Measurements from ENCODE around the gene NTSR1. TPM values are rescaled to one million over a fixed set of nuclear protein-coding genes. Genes with fewer than 3 reads are reported as not detected.

The NTSR1 gene
- total RNA-seq, 2 donors from 2014 or later = not detected

- ATAC-seq = no peak
- Mint-ChIP-seq H3K36me3 (peaks cover 3% of the 10 kb centered on the region), H3K9me3 (no peaks in the 10 kb centered on the region), H3K27ac (peak overlapping the region; percentile 88 to 90), H3K27me3 (no peaks in the 10 kb centered on the region), H3K4me3 (peak overlapping the region; percentile 58), H3K4me1 (ENCODE audit: low read depth in 2 of 2) (peaks cover 26 to 31% of the 10 kb centered on the region in 2 donors)
- no peak for DNase-seq (ENCODE audit: low spot score)
These were observed 85.0 kb downstream of the NTSR1 start for GRCh38 chr20:62793757-62794006.

DNA sequence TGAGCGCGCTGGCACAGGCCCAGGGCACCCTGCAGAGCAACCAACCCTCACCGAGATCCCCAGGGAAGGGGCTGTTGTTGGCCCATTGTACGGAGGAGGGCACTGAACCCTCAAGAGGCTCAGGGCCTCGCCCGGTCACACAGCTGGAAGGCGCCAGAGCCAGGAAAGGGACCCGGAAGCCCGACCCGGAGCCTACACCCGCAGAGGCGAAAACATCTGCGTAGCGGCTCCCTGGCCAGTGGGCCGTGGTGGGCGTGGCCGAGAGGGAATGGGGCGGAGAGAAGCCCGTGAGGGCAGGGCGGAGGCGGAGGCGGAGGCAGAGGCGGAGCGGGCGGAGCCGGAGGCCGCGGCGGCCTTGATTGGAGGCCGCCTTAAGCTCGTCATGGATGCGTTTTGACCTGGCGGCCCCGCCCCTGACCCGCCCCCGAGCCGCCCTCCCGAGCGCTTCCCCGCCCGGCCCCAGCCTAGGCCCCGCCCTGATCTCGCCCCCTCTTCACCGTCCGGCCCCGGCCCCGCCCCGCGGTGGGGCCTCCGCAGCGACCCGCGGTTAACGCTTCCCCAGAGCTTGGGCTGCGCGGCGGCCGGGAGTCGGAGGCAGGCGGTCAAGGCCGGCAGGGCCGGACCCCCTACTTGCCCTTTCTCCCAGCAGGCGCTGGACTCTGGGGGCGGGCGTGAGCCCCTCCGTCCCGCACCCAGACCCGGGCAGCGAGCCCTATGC is 85.5 kb downstream of the NTSR1 start:
- DNase-seq (ENCODE audit: low spot score) (peak; percentile 99), ATAC-seq (peak; percentile 91 to 93)
- no peaks in the 10 kb centered on the region for H3K9me3 Mint-ChIP-seq
- H3K36me3 Mint-ChIP-seq = peaks cover 8% of the 10 kb centered on the region
- H3K27ac Mint-ChIP-seq = peak overlapping the region; percentile 88 to 90
- H3K4me3 Mint-ChIP-seq = peak overlapping the region; percentile 86
- H3K27me3 Mint-ChIP-seq = no peaks in the 10 kb centered on the region
- H3K4me1 Mint-ChIP-seq (ENCODE audit: low read depth in 2 of 2) = peaks cover 27 to 31% of the 10 kb centered on the region in 2 donors

DNA sequence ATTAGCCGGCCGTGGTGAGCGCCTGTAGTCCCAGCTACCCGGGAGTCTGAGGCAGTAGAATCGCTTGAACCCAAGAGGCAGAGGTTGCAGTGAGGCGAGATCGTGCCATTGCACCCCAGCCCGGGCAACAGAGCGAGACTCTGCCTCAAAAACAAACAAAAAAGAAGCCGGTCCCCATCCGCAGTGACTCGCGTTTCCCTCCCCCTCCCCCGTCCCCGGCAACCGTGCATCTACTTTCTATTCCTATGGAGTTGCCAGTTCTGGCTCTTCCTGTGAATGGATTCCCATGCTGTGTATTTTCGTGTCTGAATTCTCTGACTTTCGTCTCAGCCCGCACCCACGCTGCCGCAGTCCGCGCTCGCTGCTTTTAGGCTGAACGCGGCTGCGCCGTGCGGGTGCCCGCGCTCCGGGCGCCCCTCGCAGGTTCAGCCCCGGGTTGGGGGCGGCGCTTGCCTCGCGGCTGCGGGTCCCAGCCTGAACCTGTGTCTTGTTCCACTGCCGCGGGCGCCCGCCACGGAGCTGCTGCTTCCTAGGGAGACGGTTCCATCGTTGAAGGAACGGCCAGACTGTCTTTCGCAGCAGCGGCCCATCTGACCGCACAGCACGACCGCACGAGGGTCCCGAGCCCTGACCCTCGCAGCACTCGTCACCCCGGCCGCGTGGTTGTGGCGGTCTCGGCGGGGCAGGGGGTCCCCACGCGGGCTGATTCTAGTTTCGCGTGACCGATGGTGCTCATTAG is 86.6 kb downstream of the NTSR1 start:
- Mint-ChIP-seq H3K27me3 (no peaks in the 10 kb centered on the region), H3K4me3 (peak overlapping the region; percentile 86), H3K9me3 (no peaks in the 10 kb centered on the region), H3K4me1 (ENCODE audit: low read depth in 2 of 2) (peaks cover 27 to 31% of the 10 kb centered on the region in 2 donors), H3K36me3 (peaks cover 9% of the 10 kb centered on the region), H3K27ac (peak overlapping the region; percentile 88 to 93)
- ATAC-seq (no peak), DNase-seq (ENCODE audit: low spot score) (peak; percentile 74)

- DNase-seq (ENCODE audit: low spot score) (no peak), ATAC-seq (no peak)
- Mint-ChIP-seq H3K27me3 (no peaks in the 10 kb centered on the region), H3K4me1 (ENCODE audit: low read depth in 2 of 2) (peaks cover 21 to 25% of the 10 kb centered on the region in 2 donors), H3K4me3 (peak overlapping the region; percentile 56), H3K27ac (peak overlapping the region in 1 of 2 donors; percentile 57), H3K9me3 (no peaks in the 10 kb centered on the region), H3K36me3 (peaks cover 9% of the 10 kb centered on the region)
These were observed 88.3 kb downstream of the NTSR1 start for GRCh38 chr20:62796699-62797491.

DNA sequence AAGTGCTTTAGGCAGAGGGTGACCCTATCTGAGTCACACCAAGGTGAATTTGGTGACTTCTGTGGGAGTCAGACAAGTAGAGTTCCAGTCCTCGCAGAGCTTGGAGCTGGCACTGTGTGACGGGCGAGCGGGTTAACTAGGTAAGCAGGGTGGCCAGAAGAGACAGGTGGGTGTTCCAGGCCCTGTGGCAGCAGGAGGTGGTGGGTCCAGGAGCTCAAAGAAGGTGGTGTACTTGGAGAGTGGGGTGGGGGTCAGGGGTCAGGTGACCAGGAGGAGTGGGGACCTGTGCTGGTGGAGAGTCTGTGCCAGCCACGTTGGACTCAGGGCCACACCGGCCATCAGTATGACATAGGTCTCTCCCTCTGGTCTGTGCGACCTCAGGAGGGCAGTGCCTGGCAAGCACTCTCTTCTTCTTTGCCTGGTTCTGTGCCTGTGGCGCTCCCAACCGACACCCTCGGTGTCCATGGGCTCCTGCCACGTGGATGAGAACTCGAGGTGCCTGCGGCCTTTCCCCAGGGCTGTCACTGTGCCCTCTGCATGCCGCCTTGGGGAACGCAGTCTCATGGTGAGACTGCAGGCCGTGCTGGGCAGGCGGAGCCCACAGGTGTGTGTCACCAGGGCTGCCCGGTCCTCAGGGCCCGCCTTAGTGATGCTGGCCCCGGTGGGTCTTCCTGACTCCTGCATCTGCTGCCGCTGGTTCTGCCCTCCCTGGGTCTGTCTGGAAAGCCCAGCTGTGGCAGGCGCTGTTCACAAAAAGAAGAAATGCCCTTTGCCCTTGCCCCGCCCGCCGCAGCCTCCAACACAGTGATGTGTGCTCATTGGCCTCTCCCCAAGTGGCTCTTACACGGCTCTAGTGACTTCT is 89.3 kb downstream of the NTSR1 start:
- peak overlapping the region; percentile 72 for H3K4me3 Mint-ChIP-seq
- H3K27ac Mint-ChIP-seq = peak overlapping the region; percentile 8 to 21
- peaks cover 9% of the 10 kb centered on the region for H3K36me3 Mint-ChIP-seq
- H3K9me3 Mint-ChIP-seq = no peaks in the 10 kb centered on the region
- no peak for ATAC-seq
- no peaks in the 10 kb centered on the region for H3K27me3 Mint-ChIP-seq
- no peak for DNase-seq (ENCODE audit: low spot score)
- H3K4me1 Mint-ChIP-seq (ENCODE audit: low read depth in 2 of 2) = peaks cover 21 to 22% of the 10 kb centered on the region in 2 donors

- no peaks in the 10 kb centered on the region for H3K9me3 Mint-ChIP-seq
- ATAC-seq (no peak), DNase-seq (ENCODE audit: low spot score) (no peak)
- no peaks in the 10 kb centered on the region for H3K27me3 Mint-ChIP-seq
- H3K36me3 Mint-ChIP-seq = peaks cover 9% of the 10 kb centered on the region
- H3K4me3 Mint-ChIP-seq = no peak overlapping the region
- H3K27ac Mint-ChIP-seq = peak overlapping the region in 1 of 2 donors; percentile 8
- H3K4me1 Mint-ChIP-seq (ENCODE audit: low read depth in 2 of 2) = peaks cover 15 to 21% of the 10 kb centered on the region in 2 donors
These were observed 90.4 kb downstream of the NTSR1 start for GRCh38 chr20:62799036-62799435.

DNA sequence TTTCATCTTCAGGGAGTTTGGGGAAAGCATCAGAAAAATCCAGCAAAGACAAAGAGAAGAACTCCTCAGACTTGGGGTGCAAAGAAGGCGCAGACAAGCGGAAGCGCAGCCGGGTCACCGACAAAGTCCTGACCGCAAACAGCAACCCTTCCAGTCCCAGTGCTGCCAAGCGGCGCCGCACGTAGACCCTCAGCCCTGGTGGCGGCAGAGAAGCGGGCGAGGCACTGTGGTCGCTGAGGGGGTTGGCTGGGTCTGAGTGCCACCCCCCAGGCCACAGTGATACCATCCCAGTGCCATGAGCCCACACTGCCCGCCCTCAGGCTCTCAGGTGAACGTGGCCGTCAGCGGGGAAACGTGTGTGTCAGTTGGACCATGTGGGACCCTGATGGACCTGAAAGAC is 90.8 kb downstream of the NTSR1 start:
- Mint-ChIP-seq H3K27me3 (no peaks in the 10 kb centered on the region), H3K9me3 (no peaks in the 10 kb centered on the region), H3K27ac (no peak overlapping the region), H3K4me1 (ENCODE audit: low read depth in 2 of 2) (peaks cover 18 to 24% of the 10 kb centered on the region in 2 donors), H3K36me3 (peaks cover 9% of the 10 kb centered on the region), H3K4me3 (no peak overlapping the region)
- DNase-seq (ENCODE audit: low spot score) (no peak), ATAC-seq (no peak)

GRCh38 chr20:62799873-62800272 is 91.2 kb downstream of the NTSR1 start:
- DNase-seq (ENCODE audit: low spot score) (no peak), ATAC-seq (no peak)
- H3K36me3 Mint-ChIP-seq = peaks cover 9% of the 10 kb centered on the region
- H3K27ac Mint-ChIP-seq = no peak overlapping the region
- no peak overlapping the region for H3K4me3 Mint-ChIP-seq
- no peaks in the 10 kb centered on the region for H3K27me3 Mint-ChIP-seq
- no peaks in the 10 kb centered on the region for H3K9me3 Mint-ChIP-seq
- peaks cover 18 to 21% of the 10 kb centered on the region in 2 donors for H3K4me1 Mint-ChIP-seq (ENCODE audit: low read depth in 2 of 2)

- no peak overlapping the region for H3K27ac Mint-ChIP-seq
- H3K4me1 Mint-ChIP-seq (ENCODE audit: low read depth in 2 of 2) = peaks cover 18 to 20% of the 10 kb centered on the region in 2 donors
- H3K36me3 Mint-ChIP-seq = peaks cover 9% of the 10 kb centered on the region
These were observed 92.0 kb downstream of the NTSR1 start for GRCh38 chr20:62800314-62801259.

GRCh38 chr20:62801284-62802010 is 92.8 kb downstream of the NTSR1 start:
- Mint-ChIP-seq H3K36me3 (peaks cover 9% of the 10 kb centered on the region), H3K27ac (peak overlapping the region in 1 of 2 donors; percentile 41), H3K4me3 (no peak overlapping the region), H3K9me3 (no peaks in the 10 kb centered on the region), H3K27me3 (no peaks in the 10 kb centered on the region), H3K4me1 (ENCODE audit: low read depth in 2 of 2) (peaks cover 12 to 21% of the 10 kb centered on the region in 2 donors)
- ATAC-seq (no peak), DNase-seq (ENCODE audit: low spot score) (no peak)

More at GRCh38 chr20:62800314-62801259, 92.0 kb downstream of the NTSR1 start:
- Mint-ChIP-seq H3K27me3 (no peaks in the 10 kb centered on the region), H3K9me3 (no peaks in the 10 kb centered on the region), H3K4me3 (no peak overlapping the region)
- no peak for ATAC-seq
- no peak for DNase-seq (ENCODE audit: low spot score)

DNA sequence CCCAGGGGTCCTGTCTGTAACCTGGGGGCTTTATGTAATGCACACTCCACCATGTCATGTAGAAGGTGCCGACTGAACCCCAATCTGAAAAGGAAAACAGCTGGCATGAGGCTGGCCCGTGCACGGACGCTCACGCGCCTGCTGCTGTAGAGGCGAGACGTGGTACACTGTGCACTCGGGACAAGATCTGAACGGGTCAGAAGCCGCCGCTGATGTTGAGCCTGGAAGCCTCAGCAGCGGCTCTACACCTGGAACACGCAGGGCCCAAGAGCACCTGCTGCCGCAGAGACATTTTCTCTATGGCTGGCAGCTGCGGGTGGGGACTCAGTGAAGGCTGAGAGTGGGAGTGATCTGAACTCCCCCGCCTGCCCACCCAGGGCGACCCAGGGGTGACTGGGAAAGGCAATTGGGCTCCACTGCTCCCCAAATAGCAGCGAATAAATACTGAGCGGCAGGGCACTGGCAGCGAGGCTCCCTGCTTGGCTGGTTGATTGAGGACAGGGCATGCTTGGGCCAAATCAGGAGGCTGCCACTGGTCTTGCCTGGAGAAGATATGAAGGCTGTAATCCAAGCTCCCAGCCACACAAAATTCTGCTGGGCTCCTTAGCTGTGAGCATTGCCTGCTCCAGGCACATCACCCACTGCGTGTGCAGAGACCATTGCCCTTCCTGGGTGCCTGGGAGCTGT is 93.5 kb downstream of the NTSR1 start:
- H3K27ac Mint-ChIP-seq = peak overlapping the region in 1 of 2 donors; percentile 41
- no peak overlapping the region for H3K4me3 Mint-ChIP-seq
- ATAC-seq (no peak), DNase-seq (ENCODE audit: low spot score) (no peak)
- H3K36me3 Mint-ChIP-seq = peaks cover 9% of the 10 kb centered on the region
- H3K27me3 Mint-ChIP-seq = no peaks in the 10 kb centered on the region
- H3K4me1 Mint-ChIP-seq (ENCODE audit: low read depth in 2 of 2) = peaks cover 12 to 26% of the 10 kb centered on the region in 2 donors
- no peaks in the 10 kb centered on the region for H3K9me3 Mint-ChIP-seq
